Activated CD8-positive, alpha-beta memory T cell treated with anti-CD3 and anti-CD28 coated beads, Interleukin-2, amount 50 U/mL, for 4 hours (primary cell): Measurements from ENCODE around the gene EMP3.

Experiments used
- DNase-seq: peaks from one replicate; pipeline ENCODE4 v3.0.0-alpha.2; 2020

Gene EMP3

DNA sequence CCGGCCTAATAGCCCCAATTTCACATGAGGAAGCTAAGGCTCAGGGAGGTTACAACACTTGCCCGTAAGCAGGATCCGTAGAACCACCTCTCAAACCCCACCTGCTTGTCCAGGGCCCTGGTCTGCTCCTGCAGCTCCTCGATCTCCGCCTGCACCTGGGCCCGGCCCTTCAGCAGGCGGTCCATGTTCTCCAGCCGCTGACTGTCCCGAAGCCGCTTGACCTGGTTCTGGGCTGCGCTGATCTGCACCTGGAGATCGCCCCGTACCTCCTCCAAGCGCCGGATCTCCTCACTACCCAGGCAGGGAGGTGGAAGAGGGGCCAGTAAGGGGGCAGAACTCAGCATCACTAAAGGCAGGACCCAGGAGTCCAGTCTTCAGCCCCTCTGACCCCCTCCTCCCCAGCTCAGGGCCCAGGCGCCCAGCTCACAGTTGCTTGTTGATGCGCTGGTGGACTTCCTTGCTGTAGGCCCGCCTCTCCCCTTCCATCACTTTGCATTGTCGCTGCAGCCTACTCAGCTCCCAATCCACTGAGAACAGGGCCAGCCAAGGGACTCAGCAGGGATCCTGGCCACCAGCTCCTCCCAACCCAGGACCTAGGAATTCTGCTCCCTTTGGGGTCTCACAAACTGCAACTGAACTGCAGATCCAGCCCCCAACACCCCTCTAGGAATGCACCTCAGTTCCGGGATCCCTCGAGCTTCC lies 6.9 kb upstream of the EMP3 start:
- DNase-seq: no peak

DNA sequence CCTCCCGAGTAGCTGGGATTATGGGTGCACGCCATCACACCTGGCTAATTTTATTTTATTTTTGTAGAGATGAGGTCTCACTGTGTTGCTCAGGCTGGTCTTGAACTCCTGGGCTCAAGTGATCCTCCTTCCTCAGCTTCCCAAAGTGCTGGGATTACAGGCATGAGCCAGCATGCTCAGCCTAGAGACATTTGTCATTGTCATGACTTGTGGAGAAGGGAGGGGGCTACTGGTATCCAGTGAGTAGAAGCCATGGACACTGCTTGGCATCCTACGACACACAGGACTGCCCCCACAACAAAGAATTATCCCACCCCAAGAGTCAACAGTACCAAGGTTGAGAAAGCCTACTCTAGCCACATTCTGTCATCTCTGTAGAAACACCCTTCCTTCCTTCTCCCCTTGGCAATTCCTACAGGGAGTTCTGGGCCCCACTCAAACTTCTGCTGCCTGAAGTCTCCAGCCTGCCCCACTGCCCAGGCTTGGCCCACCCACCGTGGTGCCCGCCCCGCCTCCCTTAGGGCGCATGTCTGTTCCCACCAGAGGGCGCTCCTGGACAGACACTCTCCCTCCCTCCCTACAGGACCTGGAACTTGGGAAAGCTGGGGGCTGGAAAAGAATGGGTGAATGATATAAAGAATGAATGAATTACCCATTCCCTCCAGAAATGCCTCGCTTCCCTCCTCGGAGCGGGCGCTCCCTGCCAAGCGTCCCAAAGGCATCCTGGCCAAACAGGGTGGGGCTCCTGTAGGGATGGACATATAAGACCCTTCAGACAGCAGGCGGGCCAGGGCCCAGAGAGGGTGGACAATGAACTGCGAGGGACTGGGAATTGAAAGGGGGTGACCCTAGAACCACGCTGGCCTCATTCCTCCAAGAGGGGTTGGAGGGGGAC lies 5.5 kb upstream of the EMP3 start:
- DNase-seq: peak; percentile 81

DNA sequence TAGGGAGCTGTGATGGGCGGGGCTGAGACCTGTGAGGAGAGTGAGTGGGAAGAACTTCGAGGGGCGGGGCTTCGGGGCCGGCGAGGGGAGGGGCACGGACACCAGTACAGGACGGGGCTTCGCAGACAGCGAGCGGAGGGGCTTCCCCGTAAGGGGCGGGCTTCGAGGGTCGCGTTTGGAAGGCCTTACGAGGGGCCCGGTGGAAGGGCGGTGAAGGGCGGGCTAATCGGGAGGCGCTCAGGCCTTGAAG lies 4.1 kb upstream of the EMP3 start:
- peak; percentile 97 for DNase-seq

DNA sequence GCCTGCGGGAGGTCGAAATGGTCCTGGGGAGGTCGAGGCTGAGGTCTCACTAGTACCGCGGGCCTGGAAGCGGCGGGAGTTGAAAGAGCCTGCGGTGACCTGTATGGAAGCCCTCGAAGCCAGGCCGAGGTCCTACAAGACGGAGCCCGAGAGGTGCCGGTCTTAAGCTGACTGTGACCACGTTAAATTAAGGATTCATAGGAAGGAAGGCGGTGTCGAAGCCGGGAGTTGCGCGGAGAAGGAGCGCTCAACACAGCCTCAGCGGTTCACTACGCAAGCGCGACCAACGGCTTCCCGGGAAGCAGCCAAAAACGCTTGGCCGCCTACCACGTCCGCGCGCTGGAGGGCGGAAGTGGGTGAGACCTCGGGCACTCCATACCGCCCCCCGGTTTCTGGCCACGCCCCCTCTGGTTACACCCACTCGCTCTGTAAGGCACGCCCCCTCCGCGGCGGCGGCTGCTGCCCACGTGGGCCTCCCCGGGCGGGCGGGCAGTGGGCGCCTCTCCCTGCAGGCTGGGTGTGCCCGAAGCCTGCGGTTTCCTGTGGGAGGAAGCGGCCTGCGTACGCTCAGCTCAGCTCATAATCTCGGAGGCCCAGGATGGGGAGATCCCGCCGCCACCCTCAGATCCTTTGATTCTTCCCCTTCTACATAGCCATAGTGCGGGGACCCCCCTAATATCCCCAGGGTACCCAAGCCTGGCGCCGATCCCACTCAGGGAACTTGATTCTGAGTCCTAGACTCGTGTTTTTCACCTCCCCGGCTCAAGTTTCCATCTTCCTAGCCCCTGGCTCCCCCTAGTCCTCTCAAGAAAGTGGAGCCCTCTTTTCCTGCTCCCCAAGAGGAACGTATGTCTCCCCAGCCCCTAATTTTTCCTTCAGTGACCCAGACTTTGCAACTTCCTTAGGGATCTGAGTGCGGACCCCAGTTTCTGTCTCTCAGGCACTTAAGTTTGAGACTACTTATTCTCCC lies 3.4 kb upstream of the EMP3 start:
- DNase-seq: peak; percentile 99

DNA sequence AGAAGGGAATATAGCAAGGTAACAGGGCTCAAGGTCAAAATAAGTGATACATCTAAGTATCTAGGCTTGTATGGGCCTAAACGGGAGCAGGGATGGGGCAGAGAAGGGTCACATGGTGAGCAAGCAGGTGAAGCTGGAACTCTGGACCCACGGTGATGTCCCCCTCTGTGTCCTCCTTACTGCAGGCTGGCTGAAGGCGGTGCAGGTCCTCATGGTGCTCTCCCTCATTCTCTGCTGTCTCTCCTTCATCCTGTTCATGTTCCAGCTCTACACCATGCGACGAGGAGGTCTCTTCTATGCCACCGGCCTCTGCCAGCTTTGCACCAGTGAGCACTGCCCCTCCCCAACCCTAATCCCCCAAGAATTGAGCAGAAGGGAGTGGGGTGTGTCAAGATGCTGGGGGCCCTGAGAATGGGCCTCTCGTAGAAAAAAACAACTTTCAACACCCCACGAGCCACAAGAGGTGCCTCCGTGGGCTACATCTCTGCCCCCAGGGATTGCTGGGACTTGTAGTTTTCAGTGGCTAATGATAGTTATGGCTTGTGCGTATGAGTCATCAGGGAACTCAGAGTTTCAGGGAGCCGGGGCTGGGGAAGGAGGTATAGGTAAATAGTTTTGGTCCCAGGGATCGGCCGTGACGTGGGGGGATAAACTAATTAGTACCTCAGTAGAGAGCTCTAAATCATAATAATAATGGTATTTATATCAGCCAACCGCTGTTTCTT lies 4.0 kb downstream of the EMP3 start:
- peak; percentile 41 for DNase-seq

DNA sequence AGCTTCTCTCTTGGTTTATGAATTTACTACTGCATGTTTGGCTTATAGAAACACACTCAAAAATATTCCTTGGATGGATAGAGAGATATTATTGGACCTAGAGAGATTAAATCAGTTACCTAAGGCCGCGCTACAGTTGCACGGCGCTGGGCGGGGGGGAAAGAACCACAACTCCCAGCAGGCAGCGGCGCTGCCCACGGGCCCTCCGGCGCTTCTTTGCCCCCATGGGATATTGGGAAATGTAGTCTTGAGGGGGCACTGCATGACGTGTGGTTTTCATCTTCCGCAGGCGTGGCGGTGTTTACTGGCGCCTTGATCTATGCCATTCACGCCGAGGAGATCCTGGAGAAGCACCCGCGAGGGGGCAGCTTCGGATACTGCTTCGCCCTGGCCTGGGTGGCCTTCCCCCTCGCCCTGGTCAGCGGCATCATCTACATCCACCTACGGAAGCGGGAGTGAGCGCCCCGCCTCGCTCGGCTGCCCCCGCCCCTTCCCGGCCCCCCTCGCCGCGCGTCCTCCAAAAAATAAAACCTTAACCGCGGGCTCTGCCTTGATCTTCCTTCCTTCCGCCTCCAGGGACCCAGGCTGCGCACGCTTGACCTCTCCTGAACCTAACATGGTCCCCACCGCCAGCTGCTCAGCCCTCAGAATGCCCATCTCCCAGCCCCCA lies 4.8 kb downstream of the EMP3 start:
- peak; percentile 77 for DNase-seq

DNA sequence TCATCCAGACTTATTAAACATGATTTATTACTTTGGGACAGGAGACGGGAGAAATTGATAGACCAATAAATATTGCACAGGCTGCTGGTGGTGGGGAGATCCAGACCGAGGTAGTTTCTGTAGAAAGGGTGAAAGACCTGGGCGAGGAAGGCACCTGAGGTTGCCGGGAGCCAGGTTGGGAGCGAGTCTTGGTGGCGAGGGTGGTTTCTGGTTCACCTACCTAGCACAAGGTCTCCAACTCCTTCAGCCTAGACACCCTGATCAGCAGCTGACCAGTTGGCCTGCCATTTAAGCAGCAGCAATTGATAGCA lies 7.0 kb downstream of the EMP3 start:
- DNase-seq: no peak

DNA sequence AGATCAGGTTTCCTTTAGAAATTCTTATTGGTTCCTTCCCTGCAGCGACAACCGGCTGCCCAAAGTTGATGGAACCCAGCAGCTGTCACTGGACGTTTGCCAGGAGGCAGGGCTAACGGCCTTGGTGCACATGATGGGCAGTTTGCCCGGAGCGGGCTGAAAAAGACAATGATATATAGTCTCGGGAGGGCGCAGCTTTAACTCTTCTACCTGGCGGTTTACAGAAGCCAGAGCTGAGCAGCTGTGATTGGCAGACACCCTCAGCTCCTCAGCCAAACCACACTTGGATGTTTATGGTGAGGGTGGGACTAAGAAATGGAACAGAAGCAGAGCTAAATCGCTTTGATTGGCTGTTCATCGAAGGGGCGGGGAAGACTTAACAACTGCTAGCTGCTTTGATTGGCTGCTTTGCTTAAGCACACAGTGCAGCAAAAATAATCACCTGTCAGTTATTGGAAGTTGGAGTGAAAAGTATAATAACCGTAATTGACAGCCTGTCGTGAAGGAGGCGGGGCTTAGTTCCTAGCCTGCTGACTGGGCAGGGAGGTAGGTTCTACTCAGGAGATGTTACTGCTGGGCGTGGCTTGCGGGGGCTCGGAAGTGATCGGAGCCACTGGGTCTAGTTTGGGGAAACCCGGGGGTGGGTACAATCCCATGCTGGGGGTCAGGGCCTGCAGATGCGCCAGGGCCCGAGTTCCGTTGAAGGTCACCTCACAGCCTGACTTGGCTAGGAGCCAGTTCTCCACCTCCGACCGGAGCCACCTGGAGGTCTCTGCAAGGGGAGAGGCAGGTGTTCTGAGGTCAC lies 7.5 kb downstream of the EMP3 start:
- DNase-seq: peak; percentile 91

DNA sequence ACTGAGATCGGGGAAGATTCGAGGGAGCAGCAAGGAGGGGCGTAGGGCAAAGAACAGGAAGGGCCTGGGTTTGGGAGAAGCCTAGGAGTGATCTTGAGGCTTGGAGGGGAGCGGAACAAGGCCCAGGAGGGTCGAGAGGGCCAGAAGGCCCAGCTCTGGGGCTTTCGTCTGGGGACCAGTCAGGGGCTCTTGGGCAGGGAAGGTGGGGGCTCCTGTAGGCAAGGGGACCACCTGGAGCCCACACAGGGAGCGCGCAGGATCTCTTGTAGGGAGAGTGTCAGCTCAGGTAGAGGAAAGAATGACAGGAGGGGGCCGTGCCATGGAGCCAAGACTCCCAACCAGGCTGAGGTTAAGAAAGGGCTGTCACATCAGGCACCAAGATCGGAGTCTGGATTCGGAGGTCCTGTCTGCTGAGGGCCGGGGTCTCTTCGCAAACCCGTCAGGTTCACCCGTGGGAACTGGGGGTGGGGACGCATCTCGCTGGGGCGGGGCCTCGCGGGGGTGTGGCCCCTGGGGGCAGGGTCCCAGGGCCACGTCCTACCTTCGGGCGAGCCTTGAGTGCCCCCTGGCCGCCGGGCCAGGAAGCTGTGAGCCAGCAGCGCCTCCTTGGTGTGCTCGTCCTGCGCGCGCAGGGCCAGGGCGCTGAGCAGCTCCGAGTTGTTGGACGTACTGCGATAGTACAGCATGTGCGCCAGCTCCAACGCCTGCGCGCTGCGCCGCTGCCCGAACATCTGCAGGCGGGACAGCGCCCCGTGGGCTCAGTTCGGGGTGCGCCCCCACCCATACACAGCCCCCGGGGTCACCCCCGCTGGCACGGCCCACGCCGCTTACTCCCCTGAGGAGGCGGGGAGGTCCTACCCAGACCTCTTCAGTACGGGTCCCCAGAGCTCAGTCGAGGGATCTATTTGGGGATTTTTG lies 8.4 kb downstream of the EMP3 start:
- DNase-seq: peak; percentile 95

DNA sequence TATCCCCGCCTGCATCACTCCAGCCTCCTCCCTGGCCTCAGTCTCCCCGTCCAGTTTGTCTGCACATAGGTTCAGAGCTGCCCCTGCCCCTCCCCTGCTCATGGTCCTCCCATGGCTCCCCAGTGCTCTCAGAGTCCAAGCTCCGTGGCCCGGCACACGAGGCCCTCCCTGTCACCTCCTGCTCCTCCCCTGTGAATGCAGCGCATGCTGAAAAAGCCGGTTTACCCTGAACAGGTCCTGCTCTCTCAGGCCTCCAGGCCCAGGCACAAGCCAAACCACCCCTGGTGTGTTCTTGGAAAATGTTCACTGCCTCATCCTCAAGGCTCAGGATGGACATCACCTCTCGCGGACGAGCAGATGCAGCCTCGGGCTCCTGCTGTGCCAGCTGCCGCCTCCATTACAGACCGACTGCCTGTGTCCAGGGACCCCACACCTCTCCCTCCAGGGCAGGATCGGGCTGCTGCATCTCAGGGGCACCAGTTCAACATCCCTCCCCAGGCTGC lies 13.0 kb downstream of the EMP3 start:
- no peak for DNase-seq

DNA sequence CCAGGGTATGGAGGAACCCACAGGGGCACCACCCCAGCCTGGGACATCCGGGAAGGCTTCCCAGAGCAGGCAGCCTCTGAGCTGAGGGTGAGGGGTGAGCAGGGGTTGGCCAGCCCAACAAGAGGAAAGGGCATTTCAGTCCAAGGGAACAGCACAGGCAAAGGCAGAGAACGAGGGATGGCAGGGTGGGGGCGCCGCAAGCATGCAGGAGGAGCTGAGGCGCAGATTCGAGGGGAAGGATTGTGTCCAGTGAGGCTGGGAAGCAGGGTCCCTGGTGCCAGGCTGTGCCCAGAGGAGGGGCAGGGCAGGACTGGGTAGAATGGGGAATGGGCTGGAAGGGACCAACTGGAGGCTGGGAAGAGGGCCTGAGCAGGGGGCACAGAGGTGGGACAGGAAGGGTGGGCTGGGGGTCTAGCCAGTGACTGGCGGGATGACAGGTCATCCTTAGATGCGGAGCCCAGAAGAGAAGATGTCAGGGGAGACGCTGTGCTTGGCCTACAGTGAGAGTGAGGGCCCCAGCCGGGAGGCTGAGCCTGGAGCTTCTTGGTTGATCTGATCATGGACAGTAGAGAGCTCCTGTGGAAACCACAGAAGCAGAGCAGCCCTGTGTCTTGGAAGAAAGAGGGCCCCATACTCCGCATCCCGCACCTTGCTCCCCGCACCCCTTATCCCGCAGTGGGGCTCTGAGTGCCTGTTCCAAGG lies 13.6 kb downstream of the EMP3 start:
- DNase-seq: no peak

DNA sequence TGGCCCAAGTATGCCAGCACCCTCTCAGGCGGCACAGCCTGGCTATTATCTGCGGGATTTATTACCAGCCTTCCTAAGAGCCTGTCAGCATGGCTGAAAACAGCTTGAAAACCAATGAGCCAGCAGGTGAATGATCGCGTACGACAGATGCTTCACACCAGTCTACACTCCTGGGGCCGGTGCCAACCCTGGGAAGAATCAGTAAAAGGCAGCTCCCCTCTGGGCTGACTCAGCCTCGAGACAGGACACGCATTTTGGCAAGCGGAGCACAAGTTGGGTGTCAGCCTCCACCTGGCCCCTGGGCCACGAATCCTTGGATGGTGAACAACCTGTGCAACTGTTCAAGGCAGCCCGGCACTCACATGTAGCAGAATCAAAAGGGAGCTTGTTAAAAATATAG lies 15.6 kb downstream of the EMP3 start:
- DNase-seq: no peak

DNA sequence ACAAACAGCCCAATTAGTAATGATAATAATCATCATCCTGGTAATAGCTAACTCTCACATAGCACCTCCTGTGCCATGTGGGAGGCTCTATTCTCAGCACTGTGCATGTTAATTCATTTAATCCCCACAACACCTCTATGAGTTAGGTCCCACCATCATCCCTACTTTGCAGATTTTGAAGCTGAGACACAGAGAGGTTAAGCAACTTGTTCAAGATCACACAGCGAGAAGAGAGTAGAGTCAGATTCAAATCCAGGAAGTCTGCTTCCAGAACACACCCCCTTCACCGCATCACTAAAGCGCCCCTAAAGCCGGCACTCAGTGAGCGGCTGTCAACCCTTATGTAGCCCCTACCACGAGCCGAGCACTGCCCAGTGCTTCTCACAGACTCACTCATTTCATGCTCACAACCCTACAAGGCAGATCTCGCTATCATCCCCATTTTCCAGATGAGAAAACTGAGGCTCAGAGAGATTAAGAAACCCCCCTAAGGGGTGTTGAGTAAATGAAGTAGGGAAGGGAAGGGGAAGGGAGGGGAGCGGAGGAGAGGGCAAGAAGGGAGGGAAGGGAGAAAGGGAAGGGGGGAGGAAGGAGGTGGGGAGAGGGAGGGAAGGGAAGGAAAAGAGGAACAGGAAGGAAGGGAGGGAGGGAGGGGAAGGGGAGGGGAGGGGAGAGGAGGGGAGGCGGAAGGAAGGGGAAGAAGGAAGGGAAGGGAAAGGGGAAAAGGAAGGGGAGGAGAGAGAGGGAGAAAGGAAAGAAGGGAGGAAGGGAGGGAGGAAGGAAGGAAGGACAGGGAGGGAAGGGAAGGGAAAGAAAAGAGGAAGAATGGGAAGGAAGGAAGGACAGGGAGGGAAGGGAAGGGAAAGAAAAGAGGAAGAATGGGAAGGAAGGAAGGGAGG lies 16.4 kb downstream of the EMP3 start:
- no peak for DNase-seq

DNA sequence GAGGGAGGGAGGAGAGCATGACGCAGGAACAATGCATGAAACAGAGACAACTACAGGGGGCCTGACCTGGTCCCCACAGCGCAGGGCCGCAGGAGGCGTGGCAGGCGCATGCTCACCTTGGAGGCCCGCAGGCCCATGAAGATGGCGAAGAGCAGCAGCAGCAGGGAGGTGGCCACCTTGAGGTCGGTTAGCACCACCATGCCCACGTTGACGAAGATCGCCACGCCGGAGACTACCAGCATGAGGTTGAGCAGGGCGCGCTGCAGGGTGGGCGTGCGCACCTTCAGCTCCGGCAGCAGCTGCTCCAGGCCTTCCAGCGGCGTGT lies 17.0 kb downstream of the EMP3 start:
- DNase-seq: no peak

DNA sequence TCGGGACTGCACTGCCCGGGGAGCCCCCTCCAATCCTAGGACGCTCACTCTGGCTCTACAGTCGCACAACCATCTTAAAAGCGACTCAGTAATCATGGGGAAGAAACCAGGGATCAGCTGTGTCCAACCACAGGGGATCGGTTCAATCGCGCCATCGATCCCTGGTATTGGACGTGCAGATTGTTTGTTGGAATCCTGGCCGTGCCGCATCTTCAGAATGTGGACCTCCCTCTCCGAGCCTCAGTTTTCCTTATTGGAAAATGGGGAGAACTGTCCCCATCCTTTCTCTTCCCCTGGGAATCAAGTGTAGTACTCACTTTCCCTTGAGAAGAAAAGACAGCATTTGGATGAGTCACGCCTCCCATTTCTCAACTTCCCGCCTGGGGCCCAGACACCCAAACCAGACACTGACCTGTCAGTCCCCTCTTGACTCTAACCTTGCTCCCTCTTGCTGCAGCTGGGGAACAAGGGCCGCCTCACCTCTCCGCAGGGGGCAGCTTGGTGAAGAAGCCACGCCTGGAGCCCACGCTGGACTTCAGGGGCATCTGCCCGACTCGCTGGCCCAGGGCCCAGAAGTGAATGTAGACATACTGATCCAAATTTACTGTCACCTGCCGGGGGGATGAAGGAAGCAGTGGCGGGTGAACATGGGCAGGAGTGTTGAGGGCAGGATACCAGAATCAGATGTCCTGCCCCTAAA lies 17.6 kb downstream of the EMP3 start:
- DNase-seq: no peak

DNA sequence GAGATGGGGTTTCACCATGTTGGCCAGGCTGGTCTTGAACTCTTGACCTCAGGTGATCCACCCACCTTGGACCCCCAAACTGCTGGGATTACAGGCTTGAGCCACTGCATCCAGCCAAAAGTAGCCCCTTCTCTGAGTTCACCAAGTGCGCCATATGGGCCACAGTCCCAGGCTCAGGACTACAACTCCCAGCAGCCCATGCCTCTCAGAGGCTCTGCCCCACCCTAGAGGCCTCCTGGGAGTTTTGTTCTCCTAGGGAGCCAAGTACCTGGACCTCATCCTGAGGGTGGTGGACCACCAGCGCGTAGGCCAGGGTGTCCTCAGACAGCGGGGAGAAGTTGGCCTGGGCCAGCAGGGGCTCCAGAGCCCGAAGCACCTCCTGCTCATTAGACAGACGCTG lies 19.5 kb downstream of the EMP3 start:
- no peak for DNase-seq

DNA sequence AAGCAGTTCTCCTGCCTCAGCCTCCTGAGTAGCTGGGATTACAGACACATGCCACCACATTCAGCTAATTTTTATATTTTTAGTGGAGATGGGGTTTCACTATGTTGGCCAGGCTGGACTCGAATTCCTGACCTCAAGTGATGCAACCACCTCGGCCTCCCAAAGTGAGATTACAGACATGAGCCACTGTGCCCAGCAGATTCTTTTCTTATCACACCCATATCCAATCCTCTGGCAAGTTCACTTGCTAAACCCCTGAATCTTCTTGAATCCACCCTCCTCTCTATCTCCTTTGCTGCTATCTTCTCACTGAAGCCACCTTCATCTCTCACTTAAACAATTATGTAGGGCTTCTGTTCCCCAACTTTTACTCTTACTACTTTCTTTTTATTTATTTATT lies 20.8 kb downstream of the EMP3 start:
- DNase-seq: no peak

DNA sequence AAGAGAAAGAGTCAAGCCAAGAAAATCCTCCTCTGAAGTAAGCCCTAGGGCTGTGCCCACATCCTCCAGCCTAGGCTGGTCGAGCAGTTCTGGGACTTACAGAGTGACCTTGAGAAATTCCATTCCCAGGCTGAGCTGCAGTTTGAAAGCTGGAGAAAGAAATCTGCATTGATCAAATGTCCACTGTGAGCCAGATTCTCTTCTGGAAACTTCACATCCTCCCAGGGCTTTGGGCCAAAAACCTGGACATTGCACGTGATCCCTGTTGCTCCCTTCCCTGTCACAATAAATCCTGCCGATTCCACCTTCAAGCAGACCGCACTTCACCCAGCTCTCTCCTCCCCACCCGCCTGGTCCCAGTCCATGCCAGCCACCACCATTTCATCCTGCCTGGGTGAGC lies 22.7 kb downstream of the EMP3 start:
- no peak for DNase-seq
